NB4 (cell line): Measurements from ENCODE around the gene ADGRL3.

Source experiments
- POLR2A ChIP-seq: IDR thresholded peaks from 2 replicates; pipeline ENCODE4 v1.6.1; 2011; ENCODE audit warnings: mild to moderate bottlenecking; ENCODE audit not compliant: insufficient read length; ENCODE audit errors: extremely low read depth
- TF ChIP-seq, protein P1 (sequence below): IDR thresholded peaks from one replicate; pipeline ENCODE4 v1.5.1; 2012; ENCODE audit warnings: low read depth, low read length
- TF ChIP-seq, protein P2 (sequence below): IDR thresholded peaks from 2 replicates; pipeline ENCODE4 v1.6.1; 2011; ENCODE audit warnings: low read depth, low read length

DNA sequence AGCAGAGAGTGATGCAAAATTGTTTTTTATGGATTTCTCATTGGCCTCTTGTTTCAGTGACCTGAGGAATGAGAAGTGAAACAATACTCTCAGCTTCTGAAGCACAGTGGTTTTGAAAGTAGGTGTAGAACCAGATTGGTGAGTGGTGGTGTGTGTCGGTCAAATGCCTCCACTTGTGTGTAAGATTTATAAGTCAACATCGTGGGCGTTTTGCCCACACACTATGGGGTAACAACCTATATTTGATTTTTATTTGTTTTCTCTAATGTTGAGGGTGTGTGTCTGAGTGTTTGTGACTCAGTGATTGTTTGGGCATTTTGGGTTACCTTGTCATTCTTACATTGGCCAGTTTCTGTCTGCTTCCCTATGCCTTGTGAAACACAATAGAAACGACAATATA is 23.3 kb downstream of the ADGRL3 start:
- TF ChIP-seq, protein P1, sequence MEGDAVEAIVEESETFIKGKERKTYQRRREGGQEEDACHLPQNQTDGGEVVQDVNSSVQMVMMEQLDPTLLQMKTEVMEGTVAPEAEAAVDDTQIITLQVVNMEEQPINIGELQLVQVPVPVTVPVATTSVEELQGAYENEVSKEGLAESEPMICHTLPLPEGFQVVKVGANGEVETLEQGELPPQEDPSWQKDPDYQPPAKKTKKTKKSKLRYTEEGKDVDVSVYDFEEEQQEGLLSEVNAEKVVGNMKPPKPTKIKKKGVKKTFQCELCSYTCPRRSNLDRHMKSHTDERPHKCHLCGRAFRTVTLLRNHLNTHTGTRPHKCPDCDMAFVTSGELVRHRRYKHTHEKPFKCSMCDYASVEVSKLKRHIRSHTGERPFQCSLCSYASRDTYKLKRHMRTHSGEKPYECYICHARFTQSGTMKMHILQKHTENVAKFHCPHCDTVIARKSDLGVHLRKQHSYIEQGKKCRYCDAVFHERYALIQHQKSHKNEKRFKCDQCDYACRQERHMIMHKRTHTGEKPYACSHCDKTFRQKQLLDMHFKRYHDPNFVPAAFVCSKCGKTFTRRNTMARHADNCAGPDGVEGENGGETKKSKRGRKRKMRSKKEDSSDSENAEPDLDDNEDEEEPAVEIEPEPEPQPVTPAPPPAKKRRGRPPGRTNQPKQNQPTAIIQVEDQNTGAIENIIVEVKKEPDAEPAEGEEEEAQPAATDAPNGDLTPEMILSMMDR: no peak
- no peak for TF ChIP-seq POLR2A
- TF ChIP-seq, protein P2, sequence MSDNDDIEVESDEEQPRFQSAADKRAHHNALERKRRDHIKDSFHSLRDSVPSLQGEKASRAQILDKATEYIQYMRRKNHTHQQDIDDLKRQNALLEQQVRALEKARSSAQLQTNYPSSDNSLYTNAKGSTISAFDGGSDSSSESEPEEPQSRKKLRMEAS: no peak
